Hepatocyte (in vitro differentiated cells): ENCODE results near the gene ZBTB49. TPM values are rescaled to one million over a fixed set of nuclear protein-coding genes. Genes with fewer than 3 reads are reported as not detected.

Experiments used
- DNase-seq: peaks from one replicate; pipeline ENCODE4 v3.0.0-alpha.2; 2016; ENCODE audit warnings: low spot score
- H2AFZ ChIP-seq: fragments of 200-600 bp; sonication (generic); 2 replicates; pipeline ENCODE4 v1.6.0; 2016; ENCODE audit warnings: antibody characterized with exemption, mild to moderate bottlenecking
- H3K27ac ChIP-seq: fragments of 200-600 bp; sonication (generic); 2 replicates; pipeline ENCODE4 v1.5.1; 2016; ENCODE audit warnings: mild to moderate bottlenecking
- H3K27me3 ChIP-seq: fragments of 200-600 bp; sonication (generic); 2 replicates; pipeline ENCODE4 v1.6.1; 2016
- H3K36me3 ChIP-seq: fragments of 200-600 bp; sonication (generic); replicated peaks from 2 replicates; pipeline ENCODE4 v1.5.1; 2016; ENCODE audit warnings: low read depth; ENCODE audit not compliant: insufficient read depth
- H3K4me1 ChIP-seq: fragments of 200-600 bp; sonication (generic); 2 replicates; pipeline ENCODE4 v1.5.1; 2016; ENCODE audit warnings: mild to moderate bottlenecking, moderate library complexity; ENCODE audit not compliant: insufficient read depth
- H3K4me2 ChIP-seq: fragments of 200-600 bp; sonication (generic); 2 replicates; pipeline ENCODE4 v1.6.0; 2016
- H3K4me3 ChIP-seq: fragments of 200-600 bp; sonication (generic); 2 replicates; pipeline ENCODE4 v1.5.1; 2016; ENCODE audit warnings: mild to moderate bottlenecking
- H3K79me2 ChIP-seq: fragments of 200-600 bp; sonication (generic); 2 replicates; pipeline ENCODE4 v1.6.0; 2017; ENCODE audit warnings: mild to moderate bottlenecking
- H3K9me2 ChIP-seq: fragments of 200-600 bp; sonication (generic); replicated peaks from 2 replicates; pipeline ENCODE4 v1.6.0; 2017; ENCODE audit warnings: mild to moderate bottlenecking; ENCODE audit not compliant: insufficient read depth
- H3K9me3 ChIP-seq: fragments of 200-600 bp; sonication (generic); 2 replicates; pipeline ENCODE4 v1.5.1; 2016; ENCODE audit warnings: low read depth, mild to moderate bottlenecking
- H4K20me1 ChIP-seq: fragments of 200-600 bp; sonication (generic); 2 replicates; pipeline ENCODE4 v1.6.0; 2016; ENCODE audit warnings: mild to moderate bottlenecking; ENCODE audit not compliant: insufficient read depth, poor library complexity, severe bottlenecking
- EZH2 ChIP-seq: fragments of 200-600 bp; sonication (generic); IDR thresholded peaks from 2 replicates; pipeline ENCODE4 v1.6.1; 2016; ENCODE audit warnings: antibody characterized with exemption, mild to moderate bottlenecking, borderline replicate concordance
- EZH2phosphoT487 ChIP-seq: fragments of 200-600 bp; sonication (generic); IDR thresholded peaks from one replicate; pipeline ENCODE4 v1.6.1; 2018; ENCODE audit warnings: antibody characterized with exemption, mild to moderate bottlenecking, low read depth, moderate library complexity; ENCODE audit not compliant: unreplicated experiment, severe bottlenecking
- WGBS: methylation state at CpG from one replicate; pipeline ENCODE4 v1.1.6; 2016; ENCODE audit warnings: low lambda C conversion rate; ENCODE audit errors: missing lambda C conversion rate; 5-methylcytosine and 5-hydroxymethylcytosine counted together
- polyA plus RNA-seq: library from polyadenylated mRNA; unstranded; fragments of >200 nt; fragmentation: Nextera tagmentation; extraction: Ambion mirVana; gene quantifications from 2 replicates; pipeline ENCODE4 v1.2.1, GENCODE V29; 2016
- total RNA-seq: library from RNA; depleted of rRNA; stranded (reverse); fragments of >200 nt; gene quantifications from 2 replicates; pipeline ENCODE4 v1.2.3, GENCODE V29; 2014
- TF ChIP-seq, protein P1 (sequence below): fragments of 200-600 bp; sonication (generic); IDR thresholded peaks from 2 replicates; pipeline ENCODE4 v1.5.1; 2016; ENCODE audit warnings: antibody characterized with exemption, mild to moderate bottlenecking; ENCODE audit not compliant: poor library complexity

The ZBTB49 gene
- total and polyA plus RNA-seq, 2 experiments from 2014 or later = 2.2 to 3.3 TPM

DNA sequence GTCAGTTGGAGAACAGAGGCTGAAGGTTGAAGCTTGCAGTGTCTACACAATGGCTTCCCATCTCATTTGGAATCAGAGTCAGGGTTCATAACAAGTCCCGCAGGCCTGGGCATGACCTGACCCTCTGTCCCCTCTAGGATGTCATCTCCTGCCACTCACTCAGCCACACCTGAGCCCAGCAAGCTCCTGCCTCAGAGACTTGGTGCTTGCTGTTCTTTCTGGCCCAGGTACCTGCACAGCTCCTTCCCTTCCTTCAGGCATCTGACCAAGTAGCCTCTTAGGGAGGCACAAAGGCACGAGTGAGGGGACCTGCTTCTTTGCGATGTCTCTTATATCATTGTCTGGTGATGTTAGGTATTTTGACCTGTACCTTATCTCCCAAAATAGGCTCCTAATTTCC lies 9.0 kb downstream of the ZBTB49 start:
- Histone ChIP-seq H3K9me3 (no peaks in the 10 kb centered on the region), H3K36me3 (no peaks in the 10 kb centered on the region), H3K4me2 (no peak overlapping the region), H3K4me3 (no peak overlapping the region), H3K9me2 (no peaks in the 10 kb centered on the region), H3K27ac (no peak overlapping the region), H3K4me1 (no peaks in the 10 kb centered on the region), H2AFZ (no peak overlapping the region), H3K79me2 (peaks cover 38% of the 10 kb centered on the region), H3K27me3 (no peaks in the 10 kb centered on the region), H4K20me1 (peaks cover 5% of the 10 kb centered on the region)
- DNase-seq = no peak
- 94% methylated on average over 3 of the region's 3 CpGs for WGBS
- TF ChIP-seq EZH2 = no peak
- TF ChIP-seq, protein P1, sequence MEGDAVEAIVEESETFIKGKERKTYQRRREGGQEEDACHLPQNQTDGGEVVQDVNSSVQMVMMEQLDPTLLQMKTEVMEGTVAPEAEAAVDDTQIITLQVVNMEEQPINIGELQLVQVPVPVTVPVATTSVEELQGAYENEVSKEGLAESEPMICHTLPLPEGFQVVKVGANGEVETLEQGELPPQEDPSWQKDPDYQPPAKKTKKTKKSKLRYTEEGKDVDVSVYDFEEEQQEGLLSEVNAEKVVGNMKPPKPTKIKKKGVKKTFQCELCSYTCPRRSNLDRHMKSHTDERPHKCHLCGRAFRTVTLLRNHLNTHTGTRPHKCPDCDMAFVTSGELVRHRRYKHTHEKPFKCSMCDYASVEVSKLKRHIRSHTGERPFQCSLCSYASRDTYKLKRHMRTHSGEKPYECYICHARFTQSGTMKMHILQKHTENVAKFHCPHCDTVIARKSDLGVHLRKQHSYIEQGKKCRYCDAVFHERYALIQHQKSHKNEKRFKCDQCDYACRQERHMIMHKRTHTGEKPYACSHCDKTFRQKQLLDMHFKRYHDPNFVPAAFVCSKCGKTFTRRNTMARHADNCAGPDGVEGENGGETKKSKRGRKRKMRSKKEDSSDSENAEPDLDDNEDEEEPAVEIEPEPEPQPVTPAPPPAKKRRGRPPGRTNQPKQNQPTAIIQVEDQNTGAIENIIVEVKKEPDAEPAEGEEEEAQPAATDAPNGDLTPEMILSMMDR = no peak
- no peak for TF ChIP-seq EZH2phosphoT487

DNA sequence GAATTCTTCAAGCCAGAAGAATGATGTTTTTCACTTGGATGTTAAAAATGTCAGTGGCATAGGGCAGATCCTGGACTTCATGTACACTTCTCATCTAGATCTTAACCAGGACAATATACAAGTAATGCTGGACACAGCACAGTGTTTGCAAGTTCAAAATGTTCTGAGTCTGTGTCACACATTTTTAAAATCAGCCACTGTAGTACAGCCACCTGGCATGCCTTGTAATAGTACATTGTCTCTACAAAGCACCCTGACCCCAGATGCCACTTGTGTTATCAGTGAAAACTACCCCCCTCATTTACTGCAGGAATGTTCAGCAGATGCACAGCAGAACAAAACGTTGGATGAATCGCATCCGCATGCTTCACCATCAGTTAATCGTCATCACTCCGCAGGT lies 11.9 kb downstream of the ZBTB49 start:
- no peaks in the 10 kb centered on the region for H3K9me2 ChIP-seq
- H3K9me3 ChIP-seq = no peaks in the 10 kb centered on the region
- H3K4me1 ChIP-seq = no peaks in the 10 kb centered on the region
- peaks cover 2% of the 10 kb centered on the region for H4K20me1 ChIP-seq
- no peaks in the 10 kb centered on the region for H3K27me3 ChIP-seq
- H3K27ac ChIP-seq = no peak overlapping the region
- peaks cover 9% of the 10 kb centered on the region for H3K79me2 ChIP-seq
- H3K4me3 ChIP-seq = no peak overlapping the region
- H3K4me2 ChIP-seq = no peak overlapping the region
- TF ChIP-seq EZH2 = no peak
- TF ChIP-seq EZH2phosphoT487 = no peak
- TF ChIP-seq, protein P1 = no peak
- no peak overlapping the region for H2AFZ ChIP-seq
- no peak for DNase-seq
- H3K36me3 ChIP-seq = no peaks in the 10 kb centered on the region
- WGBS = 94% methylated on average over 5 of the region's 5 CpGs

DNA sequence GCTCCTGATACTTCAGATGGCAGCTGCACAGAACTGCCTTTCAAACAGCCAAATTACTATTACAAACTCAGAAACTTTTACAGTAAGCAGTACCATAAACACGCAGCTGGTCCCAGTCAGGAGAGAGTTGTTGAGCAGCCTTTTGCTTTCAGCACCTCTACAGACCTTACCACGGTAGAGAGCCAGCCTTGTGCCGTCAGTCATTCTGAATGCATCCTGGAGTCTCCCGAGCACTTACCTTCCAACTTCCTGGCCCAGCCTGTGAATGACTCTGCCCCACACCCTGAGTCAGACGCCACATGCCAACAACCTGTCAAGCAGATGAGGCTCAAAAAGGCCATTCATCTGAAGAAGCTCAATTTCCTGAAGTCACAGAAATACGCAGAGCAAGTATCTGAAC lies 12.4 kb downstream of the ZBTB49 start:
- 76% methylated on average over 6 of the region's 6 CpGs for WGBS
- no peak overlapping the region for H2AFZ ChIP-seq
- H3K4me1 ChIP-seq = no peaks in the 10 kb centered on the region
- no peak overlapping the region for H3K4me3 ChIP-seq
- no peak overlapping the region for H3K4me2 ChIP-seq
- H3K9me3 ChIP-seq = no peaks in the 10 kb centered on the region
- no peaks in the 10 kb centered on the region for H3K36me3 ChIP-seq
- H3K9me2 ChIP-seq = no peaks in the 10 kb centered on the region
- no peak overlapping the region for H3K27ac ChIP-seq
- no peaks in the 10 kb centered on the region for H3K27me3 ChIP-seq
- no peak for DNase-seq
- peaks cover 7% of the 10 kb centered on the region for H3K79me2 ChIP-seq
- TF ChIP-seq, protein P1 = no peak
- TF ChIP-seq EZH2phosphoT487 = no peak
- H4K20me1 ChIP-seq = no peaks in the 10 kb centered on the region

DNA sequence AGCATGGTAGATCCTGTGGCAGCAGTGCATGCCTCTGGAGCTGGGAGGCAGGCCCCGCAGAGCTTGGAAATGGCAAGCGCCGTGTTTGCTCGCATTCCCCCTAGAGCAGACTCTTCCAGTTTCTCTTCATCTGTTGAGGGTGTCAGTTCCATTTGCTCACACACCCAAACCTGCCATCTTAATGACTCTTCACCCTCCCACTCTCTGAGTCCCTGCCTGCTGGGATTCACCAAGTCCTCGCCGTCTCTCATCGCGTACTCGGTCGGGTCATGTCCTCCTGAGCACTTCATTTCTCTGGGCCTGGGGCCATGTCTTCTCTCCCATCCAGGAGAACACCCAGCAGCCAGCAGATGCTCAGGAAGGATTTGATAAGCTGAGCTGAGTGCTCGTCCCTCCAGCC lies 16.9 kb downstream of the ZBTB49 start:
- no peaks in the 10 kb centered on the region for H3K27me3 ChIP-seq
- H3K4me2 ChIP-seq = no peak overlapping the region
- H3K9me2 ChIP-seq = no peaks in the 10 kb centered on the region
- no peak overlapping the region for H3K4me3 ChIP-seq
- 93% methylated on average over 11 of the region's 11 CpGs for WGBS
- DNase-seq = no peak
- H3K79me2 ChIP-seq = no peaks in the 10 kb centered on the region
- H3K36me3 ChIP-seq = no peaks in the 10 kb centered on the region
- no peaks in the 10 kb centered on the region for H3K9me3 ChIP-seq
- no peak overlapping the region for H3K27ac ChIP-seq
- TF ChIP-seq EZH2phosphoT487 (no peak), EZH2 (no peak)
- TF ChIP-seq, protein P1 = no peak
- no peaks in the 10 kb centered on the region for H4K20me1 ChIP-seq
- H3K4me1 ChIP-seq = no peaks in the 10 kb centered on the region
- H2AFZ ChIP-seq = no peak overlapping the region
